Globus pallidus (tissue), 1 donor: ENCODE measurements around the gene VAV2.
"Not testable (repeated sequence)": the region's sequence is repeated elsewhere in the genome, so short reads cannot be mapped to it uniquely, and the experiment has no call there.

Experiments used
- DNase-seq: peaks from one replicate; pipeline ENCODE4 v3.0.0-alpha.2; 2015; ENCODE audit warnings: low spot score

The VAV2 gene

GRCh38 chr9:133938086-133938485 is 54.0 kb downstream of the VAV2 start:
- DNase-seq, result no peak

- no peak for DNase-seq
Observed at GRCh38 chr9:133937120-133937519, 55.0 kb downstream of the VAV2 start.

- DNase-seq, result no peak
Observed at GRCh38 chr9:133935328-133936005, 56.7 kb downstream of the VAV2 start.

GRCh38 chr9:133934482-133935232 is 57.5 kb downstream of the VAV2 start:
- no peak for DNase-seq

- no peak for DNase-seq
Observed at GRCh38 chr9:133933426-133934026, 58.6 kb downstream of the VAV2 start.

GRCh38 chr9:133932633-133933032 is 59.5 kb downstream of the VAV2 start:
- DNase-seq, result no peak

- DNase-seq, result no peak
Observed at GRCh38 chr9:133932181-133932580, 59.9 kb downstream of the VAV2 start.

GRCh38 chr9:133930682-133931485 is 61.2 kb downstream of the VAV2 start:
- DNase-seq, result no peak

- DNase-seq, result no peak
Observed at GRCh38 chr9:133930046-133930681, 62.0 kb downstream of the VAV2 start.

- no peak for DNase-seq
Observed at GRCh38 chr9:133929599-133929998, 62.5 kb downstream of the VAV2 start.

GRCh38 chr9:133928248-133928764 is 63.8 kb downstream of the VAV2 start:
- peak; percentile 18 for DNase-seq

GRCh38 chr9:133927041-133927440 is 65.1 kb downstream of the VAV2 start:
- DNase-seq, result no peak

- DNase-seq, result no peak
Observed at GRCh38 chr9:133926165-133926856, 65.8 kb downstream of the VAV2 start.

- DNase-seq, result no peak
Observed at GRCh38 chr9:133924453-133924852, 67.7 kb downstream of the VAV2 start.

- DNase-seq, result not testable (repeated sequence)
Observed at GRCh38 chr9:133923608-133924007, 68.5 kb downstream of the VAV2 start.

- DNase-seq, result no peak
Observed at GRCh38 chr9:133921866-133922265, 70.3 kb downstream of the VAV2 start.

- DNase-seq, result no peak
Observed at GRCh38 chr9:133920471-133920870, 71.7 kb downstream of the VAV2 start.

GRCh38 chr9:133919253-133920115 is 72.6 kb downstream of the VAV2 start:
- DNase-seq, result no peak

GRCh38 chr9:133918111-133918813 is 73.9 kb downstream of the VAV2 start:
- peak; percentile 24 for DNase-seq
